A549 (cell line): ENCODE measurements around the gene DOCK9. TPM values are rescaled to one million over a fixed set of nuclear protein-coding genes. Genes with fewer than 3 reads are reported as not detected.

Source experiments
- ATAC-seq, 2 experiments: fragments of 200-7000 bp in 1 of 2; fragments of >200 bp in 1 of 2; cut with Nextera tagmentation in 1 of 2; cut with Tn5 transposase in 1 of 2; 3 replicates each; pipeline versions ENCODE4 v1.8.0 to v1.9.1; 2018 to 2020; ENCODE audit warnings: mild to moderate bottlenecking in 1 of 2, moderate library complexity in 1 of 2
- CTCF ChIA-PET: fragments of 300-600 bp; sonication (Branson Sonifier 250); formaldehyde crosslinking; extraction: SDS; loops from one replicate; lab custom pipeline; 2021; ENCODE audit warnings: antibody characterized with exemption, inconsistent platforms; lab: Yijun Ruan, JAX
- POLR2A ChIA-PET: fragments of 350-600 bp; formaldehyde crosslinking; extraction: SDS; loops from one replicate; lab custom pipeline; 2021; ENCODE audit warnings: antibody characterized with exemption, inconsistent platforms; lab: Yijun Ruan, JAX
- DNase-seq, 2 experiments: peaks; one replicate each; pipeline versions ENCODE4 v3.0.0 to v3.0.0-alpha.2; 2011 to 2016; ENCODE audit warnings: low read depth in 1 of 2, low spot score in 1 of 2
- FAIRE-seq: peaks from 2 replicates; lab custom pipeline; 2011; peaks lifted over from hg19 to GRCh38; lab: Jason Lieb, UNC
- H3K27ac ChIP-seq, 2 experiments: fragments of >200 bp; sonication (Bioruptor Twin); formaldehyde crosslinking; 3 replicates each; pipeline ENCODE4 v1.5.1; 2016 to 2017
- H3K4me1 ChIP-seq: fragments of >200 bp; sonication (Bioruptor Twin); formaldehyde crosslinking; 3 replicates; pipeline ENCODE4 v1.6.1; 2016
- H3K4me2 ChIP-seq: fragments of >200 bp; sonication (Bioruptor Twin); formaldehyde crosslinking; 3 replicates; pipeline ENCODE4 v1.6.1; 2016
- H3K4me3 ChIP-seq: fragments of >200 bp; sonication (Bioruptor Twin); formaldehyde crosslinking; 3 replicates; pipeline ENCODE4 v1.5.1; 2016
- H3K9me3 ChIP-seq: fragments of >200 bp; sonication (Bioruptor Twin); formaldehyde crosslinking; 3 replicates; pipeline ENCODE4 v1.6.1; 2016
- BCL3 ChIP-seq: fragments of >200 bp; sonication (Bioruptor Twin); formaldehyde crosslinking; IDR thresholded peaks from 3 replicates; pipeline ENCODE4 v1.6.1; 2016
- BHLHE40 ChIP-seq: IDR thresholded peaks from 2 replicates; pipeline ENCODE4 v1.6.1; 2012; ENCODE audit warnings: low read depth, low read length, inconsistent platforms
- CBX8 ChIP-seq: fragments of 200-600 bp; sonication (generic); IDR thresholded peaks from 2 replicates; pipeline ENCODE4 v1.6.1; 2016
- CHD4 ChIP-seq: fragments of 200-600 bp; sonication (generic); IDR thresholded peaks from 2 replicates; pipeline ENCODE4 v1.6.1; 2016; ENCODE audit warnings: antibody characterized with exemption, mild to moderate bottlenecking, borderline replicate concordance
- E2F6 ChIP-seq: IDR thresholded peaks from 2 replicates; pipeline ENCODE4 v1.6.1; 2012; ENCODE audit warnings: low read depth, borderline replicate concordance
- EP300 ChIP-seq, 2 experiments: fragments of >200 bp; sonication (Bioruptor Twin); formaldehyde crosslinking; IDR thresholded peaks; 2 replicates in 1 of 2; 3 replicates in 1 of 2; pipeline ENCODE4 v1.6.1; 2016 to 2017
- HDAC2 ChIP-seq: fragments of 200-600 bp; sonication (generic); IDR thresholded peaks from 2 replicates; pipeline ENCODE4 v1.6.1; 2016
- HES2 ChIP-seq: fragments of >200 bp; sonication (Bioruptor Twin); formaldehyde crosslinking; IDR thresholded peaks from 2 replicates; pipeline ENCODE4 v1.6.1; 2016
- HOXA7 ChIP-seq: fragments of 250-450 bp; sonication (Bioruptor Pico); IDR thresholded peaks from 2 replicates; pipeline ENCODE4 v1.5.0; 2020; ENCODE audit warnings: mild to moderate bottlenecking, moderate library complexity
- JUNB ChIP-seq: fragments of >200 bp; sonication (Bioruptor Twin); formaldehyde crosslinking; IDR thresholded peaks from 2 replicates; pipeline ENCODE4 v1.6.1; 2016
- KDM1A ChIP-seq: fragments of 200-600 bp; sonication (generic); IDR thresholded peaks from 2 replicates; pipeline ENCODE4 v1.6.1; 2016; ENCODE audit warnings: low read depth, mild to moderate bottlenecking
- MAFK ChIP-seq: fragments of 450-650 bp; IDR thresholded peaks from 2 replicates; pipeline ENCODE4 v1.6.1; 2014; ENCODE audit not compliant: partially characterized antibody
- MAX ChIP-seq: IDR thresholded peaks from 2 replicates; pipeline ENCODE4 v1.6.1; 2012
- NFE2L2 ChIP-seq: fragments of 150-350 bp; conservative IDR thresholded peaks from 2 replicates; pipeline ENCODE4 v1.6.1; 2014; ENCODE audit warnings: low read length
- NPAS2 ChIP-seq: fragments of 250-450 bp; sonication (Bioruptor Pico); IDR thresholded peaks from 2 replicates; pipeline ENCODE4 v1.8.0; 2022; ENCODE audit warnings: mild to moderate bottlenecking, moderate library complexity, borderline replicate concordance
- NR3C1 ChIP-seq: fragments of >200 bp; sonication (Bioruptor Twin); formaldehyde crosslinking; IDR thresholded peaks from 3 replicates; pipeline ENCODE4 v1.6.1; 2017
- PBX3 ChIP-seq: IDR thresholded peaks from 2 replicates; pipeline ENCODE4 v1.6.1; 2012
- RARB ChIP-seq: fragments of 250-450 bp; sonication (Bioruptor Pico); IDR thresholded peaks from 2 replicates; pipeline ENCODE4 v1.8.0; 2021; ENCODE audit warnings: mild to moderate bottlenecking, moderate library complexity
- REST ChIP-seq: fragments of 200-600 bp; sonication (generic); IDR thresholded peaks from 2 replicates; pipeline ENCODE4 v1.6.1; 2016; ENCODE audit warnings: antibody characterized with exemption, mild to moderate bottlenecking, moderate library complexity
- RFX5 ChIP-seq: fragments of 450-650 bp; IDR thresholded peaks from 2 replicates; pipeline ENCODE4 v1.7.1; 2014; ENCODE audit warnings: antibody characterized with exemption, mild to moderate bottlenecking, moderate library complexity
- SMC3 ChIP-seq: fragments of >200 bp; sonication (Bioruptor Twin); formaldehyde crosslinking; IDR thresholded peaks from 3 replicates; pipeline ENCODE4 v1.6.1; 2018; ENCODE audit warnings: inconsistent platforms
- TFCP2L1 ChIP-seq: fragments of 250-450 bp; sonication (Bioruptor Pico); IDR thresholded peaks from 2 replicates; pipeline ENCODE4 v1.5.0; 2021; ENCODE audit warnings: mild to moderate bottlenecking
- TP53 ChIP-seq: fragments of 250-450 bp; sonication (Bioruptor Pico); IDR thresholded peaks from 2 replicates; pipeline ENCODE4 v1.5.0; 2021; ENCODE audit warnings: mild to moderate bottlenecking, moderate library complexity
- ZSCAN20 ChIP-seq: fragments of 250-450 bp; sonication (Bioruptor Pico); IDR thresholded peaks from 2 replicates; pipeline ENCODE4 v1.8.0; 2022; ENCODE audit warnings: mild to moderate bottlenecking, moderate library complexity
- whole genome bisulfite sequencing: methylation state at CpG from one replicate; pipeline ENCODE4 v1.1.6; 2017; ENCODE audit errors: missing lambda C conversion rate; 5-methylcytosine and 5-hydroxymethylcytosine counted together
- polyA plus RNA-seq, 4 experiments: library from polyadenylated mRNA; depleted of rRNA in 3 of 4; stranded (reverse); fragments of >200 nt; fragmentation: RNase III in 1 of 4; extraction: RNeasy Plus Mini Kit Qiagen cat#74134 plus additional on column Dnase treatment in 1 of 4; gene quantifications; 2 replicates in 3 of 4; 3 replicates in 1 of 4; pipeline ENCODE4 v1.2.3, GENCODE V29; 2011 to 2017

Gene DOCK9
- polyA plus RNA-seq, 2 of the 4 experiments (the other 2 are of a cell fraction): 34.0 to 43.9 TPM

- POLR2A ChIA-PET: no interaction called here
- Histone ChIP-seq H3K4me2 (no peak overlapping the region), H3K9me3 (no peaks in the 10 kb centered on the region), H3K27ac (no peak overlapping the region), H3K4me1 (no peaks in the 10 kb centered on the region), H3K4me3 (no peak overlapping the region)
- TF ChIP-seq CHD4: no peak
- TF ChIP-seq KDM1A: no peak
- TF ChIP-seq REST: no peak
- TF ChIP-seq SMC3: no peak
- no peak for TF ChIP-seq EP300 (IDR thresholded peaks at IDR 0.05)
- no peak for TF ChIP-seq HDAC2
- TF ChIP-seq RARB: no peak
- TF ChIP-seq NPAS2 (CRISPR knock-in tag): no peak
- TF ChIP-seq NR3C1: no peak
- TF ChIP-seq MAX: no peak
- TF ChIP-seq RFX5: no peak
- no peak for TF ChIP-seq BCL3
- TF ChIP-seq ZSCAN20: no peak
- no peak for TF ChIP-seq TFCP2L1 (CRISPR knock-in tag)
- TF ChIP-seq TP53 (CRISPR knock-in tag): no peak
- TF ChIP-seq E2F6: no peak
- TF ChIP-seq NFE2L2: no peak
- CTCF ChIA-PET: interaction anchor here (1.3 kb wide), 2 partner anchors 11 to 15 kb away, joined by 4 read pairs; no protein-coding TSS in a partner anchor
- no peak for FAIRE-seq
- no peak for DNase-seq
- ATAC-seq: no peak
- WGBS: 85% methylated on average over 4 of the region's 4 CpGs
These were observed 119.7 kb downstream of the DOCK9 start for GRCh38 chr13:98858191-98858590.

- CTCF ChIA-PET: no interaction called here
- POLR2A ChIA-PET: no interaction called here
- TF ChIP-seq RFX5: no peak
- TF ChIP-seq TP53 (CRISPR knock-in tag): no peak
- no peak for TF ChIP-seq PBX3
- TF ChIP-seq KDM1A: no peak
- no peak for TF ChIP-seq BHLHE40
- TF ChIP-seq MAFK: no peak
- no peak for TF ChIP-seq HOXA7 (CRISPR knock-in tag)
- no peak for TF ChIP-seq CBX8
- no peak for TF ChIP-seq JUNB
- TF ChIP-seq HES2: no peak
- 69% methylated on average over 5 of the region's 5 CpGs for WGBS
- H3K4me2 ChIP-seq: no peak overlapping the region
- no peak overlapping the region for H3K4me3 ChIP-seq
- FAIRE-seq (no peak), ATAC-seq (no peak), DNase-seq (no peak)
- H3K27ac ChIP-seq: no peak overlapping the region
- no peaks in the 10 kb centered on the region for H3K9me3 ChIP-seq
- H3K4me1 ChIP-seq: no peaks in the 10 kb centered on the region
These were observed 120.9 kb downstream of the DOCK9 start for GRCh38 chr13:98856983-98857382.
